ENCODE measurements around the gene CTSF. TPM values are rescaled to one million over a fixed set of nuclear protein-coding genes. Genes with fewer than 3 reads are reported as not detected.

Gene CTSF
- total RNA-seq, 1 experiment from 2014 or later = 0.34 TPM

GRCh38 chr11:66567787-66568123, 651 bp downstream of the CTSF start:
- ATAC-seq = no peak
- Histone ChIP-seq H3K27ac (ENCODE audit: low read depth, low read length) (no peak overlapping the region), H3K9me2 (ENCODE audit: insufficient read depth) (no peaks in the 10 kb centered on the region), H3K4me2 (ENCODE audit: low read length) (no peak overlapping the region), H3K9ac (ENCODE audit: low read length) (no peak overlapping the region), H3K27me3 (ENCODE audit: insufficient read depth, low read length) (peaks cover 3% of the 10 kb centered on the region; the same call in 1 of the 2 replicates), H3K79me2 (ENCODE audit: insufficient read depth, low read length) (no peaks in the 10 kb centered on the region), H4K20me1 (ENCODE audit: insufficient read depth) (no peaks in the 10 kb centered on the region), H3K4me1 (ENCODE audit: control insufficient read depth in 1 of 2, insufficient read depth in 2 of 2, low read length in 2 of 2) (no peaks in the 10 kb centered on the region), H3K36me3 (ENCODE audit: control insufficient read depth in 1 of 2, insufficient read depth in 2 of 2, low read length in 2 of 2) (no peaks in the 10 kb centered on the region), H3K9me3 (ENCODE audit: control insufficient read depth in 1 of 2, insufficient read depth in 1 of 2, low read depth in 1 of 2, low read length in 2 of 2) (no peaks in the 10 kb centered on the region), H2AFZ (ENCODE audit: low read depth, low read length, poor library complexity, severe bottlenecking) (no peak overlapping the region), H3K4me3 (replicated peaks in 1 of 2; ENCODE audit: low read depth in 1 of 2, low read length in 2 of 2) (no peak overlapping the region)
- intact Hi-C loops (cut with micrococcal nuclease) = no loop called here
- RAD21 ChIA-PET (ENCODE audit: low non-redundant PET in 1 of 2, low total read pairs in 2 of 2, uncharacterized antibody in 2 of 2, unreplicated experiment in 2 of 2) = no interaction called here
- no peak for TF ChIP-seq EZH2phosphoT487 (IDR thresholded peaks at IDR 0.05; ENCODE audit: borderline replicate concordance)
- no peak for TF ChIP-seq CBX3 (IDR thresholded peaks at IDR 0.05; ENCODE audit: low read depth)
- TF ChIP-seq SIN3A (IDR thresholded peaks at IDR 0.05; ENCODE audit: low read depth) = no peak
- TF ChIP-seq REST (IDR thresholded peaks at IDR 0.05; ENCODE audit: low read depth) = no peak
- TF ChIP-seq FOSL1 (IDR thresholded peaks at IDR 0.05; ENCODE audit: low read depth) = no peak
- no peak for TF ChIP-seq EGR1 (IDR thresholded peaks at IDR 0.05; ENCODE audit: low read depth)
- no peak for TF ChIP-seq CTCF (IDR thresholded peaks at IDR 0.05 in 2 of 3, conservative IDR thresholded peaks at IDR 0.05 in 1 of 3; ENCODE audit: borderline replicate concordance in 1 of 3, insufficient read depth in 1 of 3, low read depth in 2 of 3, low read length in 2 of 3)
- POLR2A ChIA-PET = no interaction called here
- CTCF ChIA-PET = no interaction called here
- no peak for DNase-seq (ENCODE audit: low read depth, low spot score)
- BruUV-seq (replicated peaks) = no TSS peak

All from HCT116 (cell line).